Effector memory CD8-positive, alpha-beta T cell (primary cell): ENCODE data around the gene ZNF577.
"Not testable (repeated sequence)": the region's sequence is repeated elsewhere in the genome, so short reads cannot be mapped to it uniquely, and the experiment has no call there.

Experiments
- ATAC-seq: fragments of 150-1000 bp; cut with Tn5 transposase; replicated peaks from 2 replicates; pipeline ENCODE4 v1.10.0; 2021; ENCODE audit warnings: mild to moderate bottlenecking, moderate library complexity
- DNase-seq, 3 experiments: peaks; one replicate each; pipeline ENCODE4 v3.0.0; 2021
- H3K27ac Mint-ChIP-seq, 2 donors: one replicate each; pipeline ENCODE4 v1.8.0; 2022; ENCODE audit warnings: mild to moderate bottlenecking in 2 of 2, mixed read lengths in 2 of 2, moderate library complexity in 2 of 2
- H3K27me3 Mint-ChIP-seq, 2 donors: one replicate each; pipeline ENCODE4 v1.8.0; 2022; ENCODE audit warnings: mixed read lengths in 2 of 2
- H3K36me3 Mint-ChIP-seq: one replicate; pipeline ENCODE4 v1.8.0; 2022; ENCODE audit warnings: mild to moderate bottlenecking, moderate library complexity, mixed read lengths; ENCODE audit not compliant: insufficient read depth
- H3K4me1 Mint-ChIP-seq, 2 donors: one replicate each; pipeline ENCODE4 v1.8.0; 2022; ENCODE audit warnings: low read depth in 2 of 2, mixed read lengths in 2 of 2
- H3K4me3 Mint-ChIP-seq, 2 donors: one replicate each; pipeline ENCODE4 v1.8.0; 2022; ENCODE audit warnings: mild to moderate bottlenecking in 2 of 2, mixed read lengths in 2 of 2, moderate library complexity in 2 of 2
- H3K9me3 Mint-ChIP-seq, 2 donors: one replicate each; pipeline ENCODE4 v1.8.0; 2022; ENCODE audit warnings: mixed read lengths in 2 of 2
- total RNA-seq, 9 experiments: gene quantifications; one replicate each; lab custom pipeline; 2026; lab: John Stamatoyannopoulos, UW

The ZNF577 gene
- total RNA-seq = 7.0 to 29.3 (median 11.0) reads per million in 9 experiments

- H3K27ac Mint-ChIP-seq = peak within 1 kb of the TSS; percentile 71 to 95
- DNase-seq (peak; percentile 25 to 66 (median 64)), ATAC-seq (peak; percentile 94)
- H3K4me3 Mint-ChIP-seq = peak within 1 kb of the TSS; percentile 84 to 93
- peaks cover 26% of the 10 kb centered on the region for H3K36me3 Mint-ChIP-seq
- peaks cover 6 to 29% of the 10 kb centered on the region in 2 donors for H3K9me3 Mint-ChIP-seq
- peaks cover 0 to 5% of the 10 kb centered on the region in 2 donors for H3K4me1 Mint-ChIP-seq
- no peaks in the 10 kb centered on the region for H3K27me3 Mint-ChIP-seq
Observed at GRCh38 chr19:51887522-51888498, at the start of gene ZNF577. ZNF577 (minus strand) TSS chr19:51887951; CDS start chr19:51880382, 7,569 bp downstream.

- H3K9me3 Mint-ChIP-seq = peaks cover 8 to 19% of the 10 kb centered on the region in 2 donors
- H3K36me3 Mint-ChIP-seq = peaks cover 44% of the 10 kb centered on the region
- ATAC-seq = no peak
- H3K27me3 Mint-ChIP-seq = no peaks in the 10 kb centered on the region
- H3K4me1 Mint-ChIP-seq = peaks cover 15 to 28% of the 10 kb centered on the region in 2 donors
- H3K27ac Mint-ChIP-seq = no peak overlapping the region
- no peak for DNase-seq
- H3K4me3 Mint-ChIP-seq = no peak overlapping the region
Observed at GRCh38 chr19:51931921-51932320, 44.2 kb upstream of the ZNF577 start.

DNA sequence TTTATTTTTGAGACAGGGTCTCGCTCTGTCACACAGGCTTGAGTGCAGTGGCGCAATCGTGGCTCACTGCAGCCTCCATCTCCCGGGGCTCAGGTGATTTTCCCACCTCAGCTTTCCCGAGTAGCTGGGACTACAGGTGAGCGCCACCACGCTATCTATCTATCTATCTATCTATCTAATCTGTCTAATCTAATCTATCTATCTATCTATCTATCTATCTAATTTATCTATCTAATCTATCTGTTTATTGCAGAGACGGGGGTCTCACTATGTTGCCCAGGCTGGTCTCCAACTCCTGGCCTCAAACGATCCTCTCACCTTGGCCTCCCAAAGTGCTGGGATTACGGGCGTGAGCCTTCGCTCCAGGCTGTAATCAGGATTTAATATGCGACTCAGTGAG, 40.1 kb upstream of the ZNF577 start:
- Mint-ChIP-seq H3K9me3 (peaks cover 15 to 35% of the 10 kb centered on the region in 2 donors), H3K27ac (peak overlapping the region; percentile 96 to 98), H3K36me3 (peaks cover 23% of the 10 kb centered on the region), H3K4me3 (peak overlapping the region; percentile 99 to 100), H3K27me3 (no peaks in the 10 kb centered on the region), H3K4me1 (peaks cover 21 to 34% of the 10 kb centered on the region in 2 donors)
- ATAC-seq (no peak), DNase-seq (no peak)

DNA sequence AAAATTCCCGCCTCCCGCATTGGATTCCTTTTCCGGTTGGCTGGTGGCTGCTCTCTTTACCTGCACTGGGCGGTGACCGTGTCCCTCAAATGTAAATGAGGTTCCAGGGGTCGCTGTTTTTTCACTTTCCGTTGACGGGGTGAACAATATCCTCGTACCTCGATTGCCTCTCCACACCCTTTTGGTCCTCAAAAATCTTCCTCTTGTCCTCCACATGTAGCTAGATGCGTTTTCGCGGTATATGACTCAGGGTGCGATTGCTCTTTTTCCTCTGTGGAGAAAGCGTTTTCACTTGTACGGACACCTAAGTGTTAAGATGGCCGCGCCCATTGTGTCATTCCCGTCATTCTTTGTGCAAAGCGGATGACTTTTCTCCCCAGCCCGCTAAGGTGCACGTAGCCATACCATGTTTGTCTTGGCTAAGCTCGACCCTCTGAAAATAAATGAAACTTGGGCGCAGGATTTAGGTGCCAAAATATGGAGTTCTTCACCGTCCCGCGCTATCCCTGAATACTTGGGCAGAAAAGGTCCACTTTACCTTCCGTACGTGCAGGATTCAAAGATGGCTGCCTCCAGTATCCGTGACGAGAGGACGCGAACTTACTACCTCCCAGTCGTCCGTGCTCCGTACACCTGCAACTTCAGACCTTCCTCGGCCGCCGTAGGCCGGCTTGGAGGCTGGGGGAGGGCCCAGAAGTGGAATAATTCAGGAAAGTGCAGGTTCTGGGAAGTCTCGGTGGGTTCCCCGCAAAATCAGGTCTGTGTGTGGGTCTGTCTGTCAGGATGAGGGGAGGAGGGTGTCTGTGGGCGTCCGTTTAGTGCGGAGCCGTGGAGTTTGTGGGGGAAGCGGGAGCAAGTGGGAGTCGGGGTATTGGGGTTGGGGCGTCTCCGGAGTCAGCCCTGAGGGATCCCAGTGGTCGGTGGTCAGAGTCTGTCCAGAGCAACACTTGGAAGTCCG, 39.3 kb upstream of the ZNF577 start, which contains the start of gene ZNF613:
Gene ZNF613, plus strand, starts transcription at position 689 of the 958 bp plus-strand sequence. CDS start 8,749 bp downstream, outside the sequence.
- Mint-ChIP-seq H3K4me1 (peaks cover 21 to 34% of the 10 kb centered on the region in 2 donors), H3K27me3 (no peaks in the 10 kb centered on the region), H3K9me3 (peaks cover 15 to 37% of the 10 kb centered on the region in 2 donors), H3K36me3 (peaks cover 15% of the 10 kb centered on the region), H3K4me3 (peak within 1 kb of the TSS; percentile 99 to 100), H3K27ac (peak within 1 kb of the TSS; percentile 96 to 98)
- DNase-seq (peak; percentile 74 to 81 (median 78)), ATAC-seq (peak; percentile 86)

GRCh38 chr19:51926426-51926783, 38.7 kb upstream of the ZNF577 start:
- peak overlapping the region; percentile 96 to 98 for H3K27ac Mint-ChIP-seq
- H3K27me3 Mint-ChIP-seq = no peaks in the 10 kb centered on the region
- H3K9me3 Mint-ChIP-seq = peaks cover 11 to 34% of the 10 kb centered on the region in 2 donors
- peaks cover 13% of the 10 kb centered on the region for H3K36me3 Mint-ChIP-seq
- peak overlapping the region; percentile 99 to 100 for H3K4me3 Mint-ChIP-seq
- ATAC-seq (no peak), DNase-seq (no peak)
- H3K4me1 Mint-ChIP-seq = peaks cover 20 to 34% of the 10 kb centered on the region in 2 donors

GRCh38 chr19:51921949-51922348, 34.2 kb upstream of the ZNF577 start:
- ATAC-seq = no peak
- Mint-ChIP-seq H3K27me3 (no peaks in the 10 kb centered on the region), H3K4me1 (peaks cover 6 to 7% of the 10 kb centered on the region in 2 donors), H3K36me3 (no peaks in the 10 kb centered on the region), H3K9me3 (peaks cover 14 to 37% of the 10 kb centered on the region in 2 donors), H3K27ac (no peak overlapping the region), H3K4me3 (no peak overlapping the region)
- DNase-seq = no peak

DNA sequence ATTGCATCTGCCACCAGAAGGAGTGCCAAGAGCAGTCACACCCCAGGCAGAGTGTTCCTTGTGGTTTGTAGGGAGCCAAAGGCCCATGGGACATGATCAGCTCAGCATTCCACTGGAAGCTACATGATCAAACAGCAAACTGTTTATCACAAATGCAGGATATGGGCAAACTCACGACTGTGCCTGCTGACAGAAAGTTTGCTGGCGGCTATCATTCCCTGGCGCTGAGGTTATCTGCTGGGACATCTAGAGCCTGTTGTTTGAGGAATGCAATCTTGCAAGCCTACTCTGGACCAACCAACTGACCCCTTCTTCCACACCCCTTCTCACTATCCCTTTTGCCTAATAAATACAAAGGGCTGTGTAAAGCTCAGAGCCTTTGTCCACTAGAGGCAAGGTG, 31.9 kb upstream of the ZNF577 start:
- Mint-ChIP-seq H3K4me3 (no peak overlapping the region), H3K27ac (no peak overlapping the region), H3K9me3 (peaks cover 20 to 38% of the 10 kb centered on the region in 2 donors), H3K27me3 (no peaks in the 10 kb centered on the region), H3K36me3 (no peaks in the 10 kb centered on the region), H3K4me1 (no peaks in the 10 kb centered on the region)
- ATAC-seq (no peak), DNase-seq (no peak)

DNA sequence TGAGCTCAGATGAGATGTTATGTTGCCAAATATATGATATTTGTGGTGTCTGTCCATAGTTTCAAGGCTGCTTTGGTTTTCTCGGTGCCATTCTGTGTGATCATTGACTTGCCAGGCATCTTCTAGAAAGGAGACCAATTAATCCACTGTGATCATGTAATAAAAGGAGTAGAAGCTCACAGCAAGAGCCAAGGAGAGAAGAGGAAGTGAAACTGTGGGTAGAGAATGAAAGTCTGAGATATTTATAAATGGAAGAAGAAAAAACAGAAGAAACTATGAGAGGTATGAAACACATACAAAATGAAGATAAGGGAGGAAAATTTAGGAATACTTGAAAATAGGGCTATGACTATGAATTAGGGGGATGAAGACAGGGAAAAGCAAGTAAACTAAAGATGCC, 28.4 kb upstream of the ZNF577 start:
- Mint-ChIP-seq H3K27ac (no peak overlapping the region), H3K36me3 (no peaks in the 10 kb centered on the region), H3K9me3 (peaks cover 21 to 45% of the 10 kb centered on the region in 2 donors), H3K4me1 (no peaks in the 10 kb centered on the region), H3K27me3 (no peaks in the 10 kb centered on the region), H3K4me3 (no peak overlapping the region)
- ATAC-seq (no peak), DNase-seq (no peak)

DNA sequence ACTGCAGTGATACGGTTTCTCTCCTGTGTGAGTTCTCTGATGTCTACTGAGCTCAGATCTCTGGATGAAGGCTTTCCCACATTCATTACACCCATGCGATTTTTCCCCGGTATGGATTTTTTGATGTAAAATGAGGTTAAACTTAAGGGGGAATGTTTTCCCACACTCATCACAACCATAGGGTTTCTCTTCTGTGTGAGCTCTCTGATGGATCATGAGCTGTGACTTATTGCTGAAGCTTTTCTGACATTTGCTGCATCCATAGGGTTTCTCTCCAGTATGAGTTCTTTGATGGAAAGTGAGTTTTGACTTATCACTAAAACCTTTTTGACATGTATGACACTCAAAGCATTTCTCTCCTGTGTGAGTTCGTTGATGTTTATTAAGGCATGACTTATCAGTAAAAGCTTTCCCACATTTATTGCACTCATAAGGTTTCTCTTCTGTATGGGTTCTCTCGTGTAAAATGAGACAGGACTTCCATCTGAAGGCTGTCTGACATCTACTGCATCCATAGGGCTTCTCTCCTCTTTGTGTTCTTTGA, 27.6 kb upstream of the ZNF577 start:
- no peak for ATAC-seq
- no peaks in the 10 kb centered on the region for H3K4me1 Mint-ChIP-seq
- H3K27me3 Mint-ChIP-seq = peaks cover 0 to under 1% of the 10 kb centered on the region in 2 donors
- H3K4me3 Mint-ChIP-seq = no peak overlapping the region
- H3K27ac Mint-ChIP-seq = no peak overlapping the region
- H3K36me3 Mint-ChIP-seq = no peaks in the 10 kb centered on the region
- peaks cover 21 to 38% of the 10 kb centered on the region in 2 donors for H3K9me3 Mint-ChIP-seq
- DNase-seq = no peak

GRCh38 chr19:51907981-51908380, 20.2 kb upstream of the ZNF577 start:
- not testable (repeated sequence) for H3K4me3 Mint-ChIP-seq, H3K36me3 Mint-ChIP-seq, DNase-seq, ATAC-seq
- H3K4me1 Mint-ChIP-seq = peaks cover 13 to 18% of the 10 kb centered on the region in 2 donors
- peaks cover 20 to 28% of the 10 kb centered on the region in 2 donors for H3K27me3 Mint-ChIP-seq
- H3K27ac Mint-ChIP-seq = peak overlapping the region in 1 of 2 donors; percentile 55
- peaks cover 10 to 14% of the 10 kb centered on the region in 2 donors for H3K9me3 Mint-ChIP-seq

DNA sequence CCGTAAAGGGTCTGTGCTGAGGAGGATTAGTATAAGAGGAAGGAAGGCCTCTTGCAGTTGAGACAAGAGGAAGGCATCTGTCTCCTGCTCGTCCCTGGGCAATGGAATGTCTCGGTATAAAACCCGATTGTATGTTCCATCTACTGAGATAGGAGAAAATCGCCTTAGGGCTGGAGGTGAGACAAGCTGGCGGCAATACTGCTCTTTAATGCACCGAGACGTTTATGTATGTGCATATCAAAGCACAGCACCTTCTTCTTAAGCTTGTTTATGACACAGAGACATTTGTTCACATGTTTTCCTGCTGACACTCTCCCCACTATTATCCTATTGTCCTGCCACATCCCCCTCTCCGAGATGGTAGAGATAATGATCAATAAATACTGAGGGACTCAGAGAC, 18.4 kb upstream of the ZNF577 start:
- not testable (repeated sequence) for DNase-seq, H3K4me3 Mint-ChIP-seq, H3K27ac Mint-ChIP-seq, H3K36me3 Mint-ChIP-seq, ATAC-seq
- H3K9me3 Mint-ChIP-seq = peaks cover 10 to 14% of the 10 kb centered on the region in 2 donors
- peaks cover 20 to 28% of the 10 kb centered on the region in 2 donors for H3K27me3 Mint-ChIP-seq
- peaks cover 13 to 25% of the 10 kb centered on the region in 2 donors for H3K4me1 Mint-ChIP-seq

GRCh38 chr19:51905639-51906038, 17.9 kb upstream of the ZNF577 start:
- Mint-ChIP-seq H3K27me3 (peaks cover 20 to 28% of the 10 kb centered on the region in 2 donors), H3K4me1 (peaks cover 13 to 25% of the 10 kb centered on the region in 2 donors), H3K9me3 (peaks cover 10 to 15% of the 10 kb centered on the region in 2 donors)
- H3K36me3 Mint-ChIP-seq, ATAC-seq, H3K4me3 Mint-ChIP-seq, H3K27ac Mint-ChIP-seq, DNase-seq: not testable (repeated sequence)
